NCI-H2227 treated with DMSO at 0.1 percent for 48 hours (cell line): Measurements from ENCODE around the gene SH3D19.

Experiments
- DNase-seq: peaks from one replicate; lab custom pipeline; 2025; lab: John Stamatoyannopoulos, UW

The SH3D19 gene, protein sequence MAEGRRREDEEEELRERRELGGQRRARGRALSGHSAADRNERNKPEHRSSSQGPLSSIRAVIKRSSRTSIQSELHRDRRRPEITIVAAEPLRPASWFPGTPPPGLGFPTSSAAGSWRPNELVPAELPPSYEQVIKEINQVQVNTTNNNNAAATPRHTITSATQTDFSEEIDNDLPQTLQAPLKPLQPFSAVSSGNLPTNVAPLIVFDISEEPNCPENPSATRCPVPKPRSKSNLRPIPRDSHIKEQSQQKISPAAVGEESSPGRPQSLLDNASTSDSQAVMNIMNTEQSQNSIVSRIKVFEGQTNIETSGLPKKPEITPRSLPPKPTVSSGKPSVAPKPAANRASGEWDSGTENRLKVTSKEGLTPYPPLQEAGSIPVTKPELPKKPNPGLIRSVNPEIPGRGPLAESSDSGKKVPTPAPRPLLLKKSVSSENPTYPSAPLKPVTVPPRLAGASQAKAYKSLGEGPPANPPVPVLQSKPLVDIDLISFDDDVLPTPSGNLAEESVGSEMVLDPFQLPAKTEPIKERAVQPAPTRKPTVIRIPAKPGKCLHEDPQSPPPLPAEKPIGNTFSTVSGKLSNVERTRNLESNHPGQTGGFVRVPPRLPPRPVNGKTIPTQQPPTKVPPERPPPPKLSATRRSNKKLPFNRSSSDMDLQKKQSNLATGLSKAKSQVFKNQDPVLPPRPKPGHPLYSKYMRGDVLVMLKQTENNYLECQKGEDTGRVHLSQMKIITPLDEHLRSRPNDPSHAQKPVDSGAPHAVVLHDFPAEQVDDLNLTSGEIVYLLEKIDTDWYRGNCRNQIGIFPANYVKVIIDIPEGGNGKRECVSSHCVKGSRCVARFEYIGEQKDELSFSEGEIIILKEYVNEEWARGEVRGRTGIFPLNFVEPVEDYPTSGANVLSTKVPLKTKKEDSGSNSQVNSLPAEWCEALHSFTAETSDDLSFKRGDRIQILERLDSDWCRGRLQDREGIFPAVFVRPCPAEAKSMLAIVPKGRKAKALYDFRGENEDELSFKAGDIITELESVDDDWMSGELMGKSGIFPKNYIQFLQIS

DNA sequence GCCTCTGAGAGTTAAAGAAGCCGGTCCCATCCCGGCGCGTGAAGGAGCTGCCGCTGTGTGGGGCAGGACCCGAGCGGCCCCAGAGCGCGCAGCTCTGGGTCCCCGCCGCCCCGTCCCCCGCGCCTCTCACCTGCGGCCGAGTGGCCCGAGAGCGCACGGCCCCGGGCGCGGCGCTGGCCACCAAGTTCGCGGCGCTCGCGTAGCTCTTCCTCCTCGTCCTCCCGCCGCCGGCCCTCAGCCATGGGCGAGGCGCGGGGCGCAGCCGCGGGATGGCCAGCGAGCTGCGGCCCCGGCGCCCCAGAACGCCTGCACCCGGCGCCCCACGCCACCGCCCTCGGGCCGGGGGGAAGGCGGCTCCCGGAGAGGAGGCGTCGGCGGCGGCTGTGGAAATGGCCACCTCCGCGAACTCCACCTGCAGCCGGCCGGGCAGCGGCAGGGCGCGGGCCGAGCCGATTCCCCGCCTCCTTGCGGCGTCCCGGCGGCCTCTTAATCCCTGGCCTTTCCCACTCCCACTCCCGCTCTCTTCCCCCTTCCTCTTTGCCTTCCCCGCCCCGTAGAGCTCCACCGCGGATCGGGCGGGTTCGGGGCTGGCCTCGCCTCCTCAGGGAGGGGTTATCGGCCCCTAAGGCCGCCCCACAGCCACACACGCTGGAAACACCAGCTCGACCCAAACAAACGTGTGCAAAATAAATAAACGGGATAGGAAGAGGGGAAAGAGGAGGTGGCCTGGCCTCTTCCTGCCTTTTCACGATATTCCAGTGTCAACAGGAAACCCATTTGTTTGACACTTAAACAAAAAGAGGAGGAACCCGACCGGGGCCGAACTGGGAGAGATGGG is at the start of gene SH3D19:
TSS of gene SH3D19 (minus strand) at position 495 of the 838 bp plus-strand sequence. CDS start at position 242, 253 bp downstream.
- peak; percentile 11 for DNase-seq

DNA sequence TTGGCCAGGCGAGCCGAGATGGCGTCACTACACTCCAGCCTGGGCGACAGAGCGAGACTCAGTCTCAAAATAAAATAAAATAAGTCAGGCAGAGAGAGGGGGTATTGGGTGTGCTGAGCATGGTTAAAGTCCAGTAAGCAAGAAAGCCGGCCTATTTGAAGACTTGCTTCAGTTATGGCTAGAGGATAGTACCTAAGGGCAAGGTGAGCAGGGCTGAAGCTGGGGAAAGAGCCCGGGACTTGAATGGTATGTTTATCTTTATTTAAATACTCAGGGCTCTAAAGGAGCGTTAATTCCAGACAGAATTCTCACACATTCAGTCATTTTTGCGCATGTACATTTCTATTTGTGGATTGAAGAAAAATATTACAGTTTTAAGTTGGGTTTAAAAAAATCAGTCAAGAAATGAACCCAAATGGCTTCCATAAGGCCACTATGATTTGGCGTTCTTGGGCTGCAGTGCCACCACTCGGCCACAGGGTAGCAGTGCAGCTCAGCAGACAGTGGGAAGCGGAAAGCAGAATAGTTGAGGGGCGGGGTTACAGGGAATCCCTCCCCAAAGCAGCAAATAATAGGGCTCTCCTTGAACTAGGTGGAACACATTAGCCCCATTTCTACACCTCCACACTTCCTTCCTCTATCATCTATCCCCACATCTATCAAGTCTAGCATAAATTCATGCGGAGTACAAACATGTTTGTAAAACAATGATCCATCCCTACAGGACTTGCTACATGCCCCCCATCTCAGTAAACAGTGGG is 37.2 kb upstream of the SH3D19 start:
- DNase-seq, result peak; percentile 78

DNA sequence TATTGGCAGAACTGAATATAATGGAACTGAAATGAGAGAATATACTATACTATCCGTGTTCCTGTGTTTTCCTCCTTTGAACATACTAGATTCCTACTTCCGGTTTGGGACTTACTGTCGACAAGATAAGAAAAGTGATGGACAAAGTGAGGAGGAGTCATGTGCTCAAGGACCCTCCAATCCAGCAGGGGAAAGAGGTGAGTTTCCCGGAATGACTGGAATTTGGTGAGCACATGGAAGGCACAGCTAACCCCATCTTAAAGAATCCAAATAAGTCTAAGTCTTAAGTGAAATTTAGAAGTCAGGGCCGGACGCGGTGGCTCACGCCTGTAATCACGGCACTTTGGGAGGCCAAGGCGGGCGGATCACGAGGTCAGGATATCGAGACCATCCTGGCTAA is 36.6 kb upstream of the SH3D19 start:
- no peak for DNase-seq

DNA sequence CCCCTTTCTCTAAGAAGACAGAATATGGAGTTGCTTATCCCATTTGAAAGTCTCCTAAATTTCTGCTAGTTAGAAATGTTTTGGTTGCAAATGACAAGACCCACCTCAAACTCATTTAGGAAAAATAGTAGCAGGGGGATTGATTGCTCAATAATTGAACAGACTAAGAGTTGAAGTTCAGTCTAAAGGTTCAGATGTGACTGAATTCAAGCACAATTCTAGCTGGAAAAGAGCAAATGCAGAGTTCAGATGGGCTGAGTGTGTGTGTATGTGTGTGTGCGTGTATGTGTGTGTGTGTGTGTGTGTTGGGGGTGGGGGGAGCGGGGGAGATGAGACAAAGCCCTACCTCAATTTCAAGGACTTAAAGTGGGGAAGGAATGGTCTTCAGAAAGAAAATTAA is 35.7 kb upstream of the SH3D19 start:
- no peak for DNase-seq

DNA sequence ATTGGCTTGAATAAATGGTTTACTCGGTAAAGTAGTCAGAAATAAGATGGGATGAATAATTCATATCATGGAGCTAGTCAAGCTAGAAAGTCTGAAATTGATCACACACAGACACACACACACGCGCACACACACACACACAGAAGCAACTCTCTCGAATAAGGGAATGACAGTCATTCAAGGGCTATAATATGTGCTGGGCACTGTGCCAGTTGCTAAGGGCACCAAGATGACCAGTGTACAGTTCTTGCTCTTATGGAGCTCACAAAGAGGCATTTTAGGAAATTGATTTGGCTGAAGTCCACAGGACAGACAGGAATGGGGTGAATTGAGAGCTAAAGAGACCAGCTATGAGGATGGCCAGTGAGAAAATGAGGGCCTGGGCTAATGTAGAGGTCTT is 34.2 kb upstream of the SH3D19 start:
- peak; percentile 18 for DNase-seq

DNA sequence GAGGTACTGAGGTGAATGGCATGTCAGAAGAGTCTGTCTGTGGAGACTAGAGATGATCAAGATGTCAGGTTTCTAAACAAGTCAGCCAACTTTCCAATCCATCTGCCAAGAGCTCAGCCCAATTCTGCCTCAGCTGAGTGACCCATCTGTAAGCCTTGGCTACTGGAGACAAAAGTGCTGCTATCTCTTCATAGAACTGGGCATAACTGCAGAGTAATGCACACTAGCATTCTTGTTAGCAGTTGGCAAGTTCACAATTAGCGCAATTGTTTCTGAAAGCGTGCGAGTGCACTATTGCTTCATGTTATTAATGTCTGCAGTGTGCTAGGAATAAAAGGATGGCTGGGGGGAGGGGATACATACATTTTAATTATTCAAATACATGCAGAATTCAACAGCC is 32.9 kb upstream of the SH3D19 start:
- DNase-seq, result no peak

DNA sequence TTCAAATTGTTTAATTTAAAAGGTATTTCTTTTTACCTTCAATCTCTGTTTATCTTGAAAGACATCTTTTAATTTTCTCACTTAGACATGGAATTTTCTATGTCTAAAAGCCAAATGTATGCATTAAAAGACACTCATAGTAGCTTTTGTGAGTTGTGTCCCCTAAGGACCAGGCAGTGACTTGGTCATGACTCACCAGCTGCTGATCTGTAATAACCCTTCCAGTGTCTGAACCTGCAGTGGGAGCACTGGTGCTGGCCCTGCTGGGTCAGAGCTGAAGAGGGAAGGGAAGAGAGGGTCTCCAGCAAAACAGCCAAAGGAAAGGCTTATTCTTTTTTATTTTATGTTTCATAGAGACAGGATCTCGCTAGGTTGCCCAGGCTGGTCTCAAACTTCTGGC is 31.1 kb upstream of the SH3D19 start:
- no peak for DNase-seq

DNA sequence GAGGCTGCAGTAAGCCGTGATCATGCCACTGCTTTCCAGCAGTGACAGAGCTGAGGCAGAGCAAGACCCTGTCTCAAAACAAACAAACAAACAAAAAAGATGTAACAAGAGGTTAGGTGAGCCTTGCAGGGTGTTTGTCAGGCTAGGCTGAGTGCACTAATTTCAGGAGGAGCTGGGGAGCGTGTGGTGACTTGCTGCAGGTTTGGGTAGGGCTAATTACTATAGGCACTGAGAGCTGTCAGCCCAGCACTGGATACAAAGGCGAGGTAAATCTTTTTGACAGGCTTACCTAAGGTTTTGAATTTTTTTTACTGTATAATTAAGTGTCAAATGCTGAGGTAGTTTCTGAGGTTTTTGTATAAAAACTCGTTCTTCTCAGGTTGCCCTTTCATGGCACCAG is 29.8 kb upstream of the SH3D19 start:
- DNase-seq, result no peak

DNA sequence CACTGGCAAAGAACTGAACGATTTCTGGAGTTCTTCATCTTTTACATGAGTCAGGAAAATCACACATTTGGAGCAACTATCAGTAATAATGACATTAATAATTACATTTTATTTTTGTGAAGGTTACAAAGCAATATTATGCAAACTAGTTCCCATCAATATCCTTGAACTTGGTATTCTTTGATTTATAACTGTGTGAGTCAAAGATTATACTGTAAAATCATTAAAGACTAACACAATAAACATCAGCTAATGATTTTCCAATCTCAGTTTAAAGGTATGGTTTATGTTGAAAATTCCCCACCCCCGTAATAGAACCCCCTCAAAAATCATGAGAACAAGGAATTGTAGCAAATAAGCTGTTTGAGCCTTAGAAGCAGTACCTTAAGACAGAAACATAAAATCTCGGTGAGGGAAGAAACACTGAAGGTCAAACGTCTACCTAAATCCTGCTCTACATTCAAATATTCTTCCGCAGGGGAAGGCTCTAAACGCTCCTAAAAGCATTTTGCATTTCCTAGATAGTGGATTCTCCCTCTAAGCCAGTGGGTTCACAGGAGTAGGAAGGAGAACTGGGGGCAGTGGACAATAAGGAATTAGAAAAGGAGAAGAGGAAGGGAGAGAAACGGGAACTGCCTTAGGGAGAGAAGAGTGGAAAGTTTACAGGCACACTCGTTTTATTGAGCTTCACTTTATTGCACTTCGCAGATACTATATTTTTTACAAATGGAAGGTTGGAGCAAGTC is 22.3 kb upstream of the SH3D19 start:
- DNase-seq, result no peak

DNA sequence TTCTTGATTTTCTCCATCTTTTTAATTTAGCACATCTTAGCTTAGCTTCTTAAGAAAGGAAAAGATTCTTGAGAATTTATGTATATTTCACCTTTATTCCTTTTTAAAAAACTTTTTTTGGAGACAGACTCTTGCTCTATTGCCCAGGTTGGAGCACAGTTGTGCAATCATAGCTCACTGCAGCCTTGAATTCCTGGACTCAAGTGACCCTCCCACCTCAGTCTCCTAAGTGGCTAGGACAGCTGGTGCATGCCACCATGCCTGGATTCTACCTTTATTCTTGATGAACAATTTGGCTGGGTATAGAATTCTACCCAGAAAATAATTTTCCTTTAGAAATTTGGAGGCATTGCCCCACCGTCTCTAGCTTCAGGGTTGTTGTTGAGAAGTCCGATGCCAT is 19.5 kb upstream of the SH3D19 start:
- DNase-seq, result no peak

DNA sequence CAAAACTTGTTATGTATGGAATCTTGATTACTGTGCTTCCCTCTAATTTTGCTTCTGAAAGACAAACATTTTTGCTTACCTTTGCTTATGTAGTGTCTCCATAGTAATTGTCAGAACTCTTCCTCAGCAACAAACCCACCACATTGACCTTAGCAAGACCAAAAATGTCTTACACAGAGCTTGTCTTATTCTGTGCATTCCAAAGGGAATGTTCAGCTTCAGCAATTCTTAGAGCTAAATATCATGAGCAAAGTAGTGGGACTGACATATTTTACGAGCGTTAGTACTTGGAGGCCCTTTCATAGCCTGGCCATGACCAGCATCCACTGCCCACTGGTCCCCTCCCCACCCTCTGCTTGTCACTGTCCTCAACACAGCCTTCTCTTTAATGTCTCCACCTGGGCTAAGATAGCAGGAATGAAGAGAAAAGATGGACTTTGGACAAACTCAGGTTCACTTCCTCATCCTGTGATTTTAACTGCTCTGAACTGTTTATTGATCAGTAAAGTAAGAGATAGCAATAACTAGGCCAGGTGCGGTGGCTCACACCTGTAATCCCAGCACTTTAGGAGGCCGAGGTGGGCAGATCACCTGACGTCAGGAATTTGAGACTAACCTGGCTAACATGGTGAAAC is 15.5 kb upstream of the SH3D19 start:
- no peak for DNase-seq

DNA sequence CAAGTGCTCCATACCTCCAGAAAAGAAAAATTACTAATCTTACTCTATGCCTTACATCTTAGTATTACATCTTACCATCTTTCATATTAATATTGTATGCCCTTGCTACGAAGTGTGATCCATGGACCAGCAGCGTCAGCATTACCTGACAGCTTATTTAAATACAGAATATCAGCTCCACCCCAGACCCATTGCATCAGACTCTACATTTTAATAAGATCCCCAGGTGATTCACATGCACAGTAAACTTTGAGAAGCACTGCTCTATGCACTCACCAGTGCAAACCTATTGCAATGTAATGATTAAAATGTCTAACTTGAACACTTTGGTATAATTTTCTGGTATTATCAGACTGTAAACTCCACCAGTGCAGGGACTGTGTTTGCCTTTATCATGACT is 14.1 kb upstream of the SH3D19 start:
- DNase-seq, result no peak

DNA sequence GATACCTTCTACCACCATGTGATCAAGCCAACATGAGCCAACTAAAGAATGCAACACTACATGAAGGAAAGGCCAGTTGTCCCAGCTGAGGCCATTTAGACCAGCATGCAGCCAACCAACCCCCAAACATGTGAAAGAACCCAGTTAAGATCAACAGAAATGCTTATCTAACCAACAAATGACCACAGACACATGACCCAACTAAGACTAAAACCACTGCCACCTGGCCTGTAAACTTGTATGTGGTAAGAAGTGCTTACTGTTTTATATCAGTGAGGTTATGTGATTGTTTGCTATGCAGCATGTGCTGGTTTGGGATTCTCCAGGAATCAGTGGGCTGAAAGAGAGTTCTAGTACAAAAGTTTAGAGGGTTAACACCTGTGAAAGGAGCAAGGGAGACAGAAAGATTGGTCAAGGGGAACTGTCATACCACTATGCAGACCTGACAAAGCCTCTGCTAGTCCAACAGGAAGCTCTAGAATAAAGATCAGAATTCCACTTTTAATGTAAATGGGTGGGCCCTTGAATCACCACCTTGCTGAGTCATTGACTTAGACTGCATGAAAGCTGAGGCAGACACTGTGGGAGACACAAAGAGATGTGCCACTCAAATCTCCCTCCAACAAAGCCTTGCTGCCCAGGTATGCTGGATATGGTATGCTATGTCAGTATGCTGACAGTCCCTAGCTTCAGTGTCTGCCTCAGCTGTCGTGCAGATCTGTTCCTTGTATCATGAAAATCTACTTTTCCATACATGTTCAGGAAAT is 6.1 kb upstream of the SH3D19 start:
- DNase-seq, result no peak

DNA sequence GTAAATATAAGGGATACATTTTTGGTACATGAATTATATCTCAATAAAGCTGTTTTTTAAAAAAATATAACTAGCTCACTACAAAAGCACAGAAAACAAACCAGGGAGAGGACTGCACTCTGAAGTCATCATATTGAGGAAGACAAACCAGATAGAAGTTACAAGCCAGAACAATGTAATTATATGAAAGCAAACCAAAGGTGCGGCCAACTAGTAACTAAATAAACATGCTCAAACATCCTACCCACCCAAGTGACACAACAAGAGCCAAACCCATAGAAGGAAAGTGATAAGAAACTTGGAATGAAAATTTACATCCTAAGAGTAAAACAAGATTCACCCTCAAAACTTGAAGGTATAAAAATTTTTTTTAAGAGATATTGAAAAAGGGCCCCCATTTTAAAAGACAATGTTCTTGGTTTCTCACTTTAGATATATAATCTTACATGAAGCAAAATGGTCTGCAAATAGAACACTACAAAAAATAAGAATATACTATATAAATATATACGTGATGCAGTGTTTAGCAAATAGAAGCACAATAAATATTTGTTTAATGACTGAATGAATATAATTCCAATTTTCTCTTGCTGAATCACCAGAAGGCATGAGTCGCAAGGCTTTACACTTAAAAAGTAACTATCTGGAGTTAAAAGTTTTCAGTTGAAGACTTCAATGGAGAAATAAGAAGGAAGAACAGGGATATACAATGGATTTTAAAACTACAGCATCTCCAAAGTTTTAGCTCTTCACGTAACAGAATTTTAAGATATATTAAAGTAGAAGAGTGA is 4.0 kb upstream of the SH3D19 start:
- DNase-seq, result no peak

DNA sequence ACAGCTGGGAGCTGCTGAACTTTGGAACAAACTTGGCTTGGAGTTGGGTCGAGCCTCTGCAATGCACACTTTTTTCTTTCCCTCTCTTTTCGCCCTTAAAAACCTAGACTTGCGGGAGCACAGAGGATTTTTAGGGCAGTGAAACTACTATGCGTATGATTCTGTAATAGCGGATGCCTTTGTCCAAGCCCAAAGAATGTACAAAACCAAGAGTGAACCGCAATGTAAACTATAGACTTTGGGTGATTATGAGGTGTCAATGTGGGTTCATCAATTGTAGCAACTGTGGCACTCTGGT is 493 bp upstream of the SH3D19 start:
- no peak for DNase-seq

DNA sequence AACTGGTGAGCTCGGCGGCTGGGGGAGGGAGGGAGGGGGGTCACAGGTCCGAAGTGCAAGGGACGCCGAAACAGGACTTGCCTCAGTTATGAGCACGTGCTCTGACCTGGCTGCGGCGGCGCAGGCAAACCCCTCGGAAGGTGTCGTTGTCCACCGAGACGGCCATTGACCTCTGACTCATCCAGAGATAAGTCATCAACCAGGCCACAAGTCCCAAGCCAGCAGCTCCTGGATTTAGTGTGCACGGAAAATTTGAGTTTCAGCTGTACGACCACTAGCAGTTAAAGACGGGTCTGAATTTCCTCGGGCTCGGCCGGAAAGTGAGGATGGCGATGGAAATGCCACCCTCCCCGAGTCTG is 674 bp downstream of the SH3D19 start:
- DNase-seq, result peak; percentile 3

DNA sequence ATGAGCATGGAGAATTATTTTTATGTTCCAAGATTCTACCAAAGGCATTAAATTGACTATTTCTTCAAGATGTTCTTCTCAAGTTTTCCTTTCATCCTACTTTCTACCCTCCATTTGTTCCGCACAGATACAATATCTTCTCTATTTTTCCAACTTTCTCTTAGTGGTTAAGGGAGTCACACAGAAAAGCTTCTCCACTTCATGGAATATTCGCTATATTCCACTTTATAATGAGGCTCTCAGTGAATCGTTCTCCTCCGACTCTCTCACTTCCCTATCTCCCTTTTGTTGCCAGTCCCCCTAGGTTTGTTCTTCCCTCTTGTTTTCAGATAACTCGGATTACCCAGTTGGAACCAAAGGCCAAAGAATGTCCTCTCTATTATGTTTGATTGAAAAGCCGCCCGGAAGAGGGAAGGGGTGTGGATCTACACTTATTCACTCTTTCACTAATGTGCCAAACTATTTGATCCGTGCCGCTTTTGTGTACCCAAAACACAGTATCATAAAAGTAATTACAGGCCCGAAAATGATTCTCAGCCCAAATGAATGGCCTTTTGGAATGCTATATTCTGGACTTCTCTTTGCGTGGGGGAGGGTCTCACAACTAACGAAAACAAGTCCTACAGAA is 1.2 kb downstream of the SH3D19 start:
- DNase-seq, result no peak

DNA sequence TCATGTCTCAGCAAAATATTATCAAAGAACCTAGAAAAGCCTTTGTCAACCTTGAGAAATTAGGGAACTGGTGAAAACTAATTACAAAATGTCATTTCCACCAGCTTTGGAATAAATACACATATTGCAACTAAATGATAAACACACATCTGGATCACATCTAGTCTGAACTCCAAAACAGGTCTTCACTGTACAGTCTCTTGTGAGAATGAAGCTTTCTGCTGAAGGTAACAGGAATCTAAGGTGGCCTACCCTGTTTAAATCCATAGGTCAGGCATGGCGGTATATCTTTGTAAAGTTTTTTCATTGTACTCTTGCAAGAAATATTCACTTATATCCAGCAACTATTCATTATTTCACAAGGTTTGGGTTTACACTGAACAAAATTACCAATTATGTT is 1.7 kb downstream of the SH3D19 start:
- DNase-seq, result no peak
